Measurements from ENCODE around the gene MAFF.

DNA sequence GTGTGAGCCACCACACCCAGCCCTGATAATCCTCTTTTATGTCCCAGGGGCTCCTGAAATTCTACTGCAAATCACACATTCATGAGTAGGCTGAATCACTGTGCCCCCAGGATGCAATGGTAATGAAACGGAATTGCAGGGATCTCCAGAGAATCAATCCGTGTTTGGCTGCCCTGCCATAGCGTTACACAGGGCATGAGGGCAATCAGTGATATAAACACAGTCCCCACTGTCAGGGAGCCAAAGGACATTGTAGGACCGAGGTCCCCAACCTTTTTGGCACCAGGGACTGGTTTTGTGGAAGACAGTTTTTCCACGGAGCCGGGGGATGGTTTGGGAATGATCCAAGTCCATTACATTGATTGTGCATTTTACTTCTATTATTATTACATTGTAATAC, 11.2 kb upstream of the MAFF start:
- TF ChIP-seq CTCF (IDR thresholded peaks at IDR 0.05) (no peak), POLR2A (IDR thresholded peaks at IDR 0.05) (no peak)
